PC-9 (cell line): Measurements from ENCODE around the gene RUNX3. TPM values are rescaled to one million over a fixed set of nuclear protein-coding genes. Genes with fewer than 3 reads are reported as not detected.

Experiments used
- BruUV-seq: library from RNA; stranded (reverse); fragments of 400-500 nt; replicated peaks from 2 replicates; lab custom pipeline; 2021; lab: Mats Ljungman, UMichigan
- CTCF ChIA-PET: fragments of 300-600 bp; sonication (Branson Sonifier 250); formaldehyde crosslinking; loops from one replicate; lab custom pipeline; 2022; ENCODE audit warnings: antibody characterized with exemption; lab: Charles Lee
- POLR2A ChIA-PET: fragments of 300-600 bp; sonication (Branson Sonifier 250); formaldehyde crosslinking; loops from one replicate; lab custom pipeline; 2022; ENCODE audit warnings: antibody characterized with exemption; ENCODE audit not compliant: unreplicated experiment; lab: Charles Lee
- DNase-seq, 2 experiments: peaks; one replicate each; pipeline versions ENCODE4 v3.0.0 to v3.0.0-alpha.2; 2015 to 2022; ENCODE audit warnings: mixed read lengths in 1 of 2
- H2AFZ ChIP-seq: fragments of 200-600 bp; sonication (generic); 2 replicates; pipeline ENCODE4 v1.8.1; 2017; ENCODE audit warnings: antibody characterized with exemption
- H3F3A ChIP-seq: fragments of 200-600 bp; sonication (generic); 2 replicates; pipeline ENCODE4 v1.8.1; 2017; ENCODE audit warnings: antibody characterized with exemption, mild to moderate bottlenecking, low read depth; ENCODE audit not compliant: insufficient read depth
- H3K27ac ChIP-seq: fragments of 200-600 bp; sonication (generic); 2 replicates; pipeline ENCODE4 v1.6.1; 2016; ENCODE audit warnings: mixed run types
- H3K27me3 ChIP-seq: fragments of 200-600 bp; sonication (generic); 2 replicates; pipeline ENCODE4 v1.6.1; 2016; ENCODE audit warnings: low read depth, mixed run types; ENCODE audit not compliant: insufficient read depth
- H3K36me3 ChIP-seq: fragments of 200-600 bp; sonication (generic); 2 replicates; pipeline ENCODE4 v1.6.1; 2016; ENCODE audit warnings: low read depth, mixed run types
- H3K4me1 ChIP-seq: fragments of 200-600 bp; sonication (generic); replicated peaks from 2 replicates; pipeline ENCODE4 v1.6.1; 2016; ENCODE audit warnings: mixed run types; ENCODE audit not compliant: insufficient read depth
- H3K4me2 ChIP-seq: fragments of 200-600 bp; sonication (generic); 2 replicates; pipeline ENCODE4 v1.6.1; 2017; ENCODE audit warnings: mixed run types
- H3K4me3 ChIP-seq: fragments of 200-600 bp; sonication (generic); 2 replicates; pipeline ENCODE4 v1.6.1; 2016; ENCODE audit warnings: mixed run types
- H3K79me2 ChIP-seq: fragments of 200-600 bp; sonication (generic); 2 replicates; pipeline ENCODE4 v1.6.1; 2017; ENCODE audit warnings: low read depth, mixed run types
- H3K9me2 ChIP-seq: fragments of 200-600 bp; sonication (generic); 2 replicates; pipeline ENCODE4 v1.8.1; 2017; ENCODE audit warnings: mild to moderate bottlenecking; ENCODE audit not compliant: insufficient read depth
- H3K9me3 ChIP-seq: fragments of 200-600 bp; sonication (generic); 2 replicates; pipeline ENCODE4 v1.8.1; 2016; ENCODE audit warnings: low read depth; ENCODE audit not compliant: insufficient read depth
- H4K20me1 ChIP-seq: fragments of 200-600 bp; sonication (generic); 2 replicates; pipeline ENCODE4 v1.8.1; 2017; ENCODE audit not compliant: insufficient read depth
- EZH2 ChIP-seq: fragments of 200-600 bp; sonication (generic); IDR thresholded peaks from 2 replicates; pipeline ENCODE4 v1.8.0; 2017; ENCODE audit warnings: antibody characterized with exemption, low read depth
- intact Hi-C: fragments of 100-400 bp; cut with micrococcal nuclease; formaldehyde crosslinking; loops from one replicate; pipeline ENCODE4 v1.10.0; 2022; ENCODE audit not compliant: unreplicated experiment
- total RNA-seq: library from RNA; stranded (reverse); gene quantifications from 2 replicates; pipeline ENCODE4 v1.2.3, GENCODE V29; 2021
- TF ChIP-seq, protein P1 (sequence below): fragments of 200-600 bp; sonication (generic); conservative IDR thresholded peaks from 2 replicates; pipeline ENCODE4 v1.6.1; 2017; ENCODE audit warnings: mixed run types, antibody characterized with exemption, mild to moderate bottlenecking, moderate library complexity

The RUNX3 gene
- total RNA-seq, 1 experiment from 2014 or later = not detected

DNA sequence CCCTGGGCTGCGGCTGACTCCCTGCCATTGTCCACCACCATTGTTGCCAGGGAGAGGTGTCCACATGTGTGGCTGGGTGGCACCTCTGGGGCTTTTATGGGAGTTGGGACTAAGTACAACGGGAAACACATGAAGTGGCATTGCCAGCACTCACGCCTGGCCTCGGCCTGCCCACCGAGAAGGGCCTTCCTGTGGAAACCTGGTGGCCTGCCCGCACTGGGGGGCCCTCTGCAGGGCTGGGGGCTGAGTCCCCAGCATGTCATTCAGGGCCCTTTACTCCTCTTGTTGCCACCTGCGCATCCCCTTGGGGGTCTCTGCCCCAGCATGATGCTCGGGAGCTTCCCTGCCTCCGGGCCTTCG lies 35.5 kb upstream of the RUNX3 start:
- TF ChIP-seq, protein P1, sequence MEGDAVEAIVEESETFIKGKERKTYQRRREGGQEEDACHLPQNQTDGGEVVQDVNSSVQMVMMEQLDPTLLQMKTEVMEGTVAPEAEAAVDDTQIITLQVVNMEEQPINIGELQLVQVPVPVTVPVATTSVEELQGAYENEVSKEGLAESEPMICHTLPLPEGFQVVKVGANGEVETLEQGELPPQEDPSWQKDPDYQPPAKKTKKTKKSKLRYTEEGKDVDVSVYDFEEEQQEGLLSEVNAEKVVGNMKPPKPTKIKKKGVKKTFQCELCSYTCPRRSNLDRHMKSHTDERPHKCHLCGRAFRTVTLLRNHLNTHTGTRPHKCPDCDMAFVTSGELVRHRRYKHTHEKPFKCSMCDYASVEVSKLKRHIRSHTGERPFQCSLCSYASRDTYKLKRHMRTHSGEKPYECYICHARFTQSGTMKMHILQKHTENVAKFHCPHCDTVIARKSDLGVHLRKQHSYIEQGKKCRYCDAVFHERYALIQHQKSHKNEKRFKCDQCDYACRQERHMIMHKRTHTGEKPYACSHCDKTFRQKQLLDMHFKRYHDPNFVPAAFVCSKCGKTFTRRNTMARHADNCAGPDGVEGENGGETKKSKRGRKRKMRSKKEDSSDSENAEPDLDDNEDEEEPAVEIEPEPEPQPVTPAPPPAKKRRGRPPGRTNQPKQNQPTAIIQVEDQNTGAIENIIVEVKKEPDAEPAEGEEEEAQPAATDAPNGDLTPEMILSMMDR = no peak
- no peak for TF ChIP-seq EZH2
- no peak overlapping the region for H3K27ac ChIP-seq
- no peak overlapping the region for H2AFZ ChIP-seq
- no peaks in the 10 kb centered on the region for H3K36me3 ChIP-seq
- intact Hi-C loops = no loop called here
- no peaks in the 10 kb centered on the region for H3K9me3 ChIP-seq
- DNase-seq = no peak
- H3K4me2 ChIP-seq = no peak overlapping the region
- BruUV-seq = no TSS peak
- H3K79me2 ChIP-seq = no peaks in the 10 kb centered on the region
- H4K20me1 ChIP-seq = no peaks in the 10 kb centered on the region
- H3K4me1 ChIP-seq = peaks cover 10% of the 10 kb centered on the region
- ChIA-PET POLR2A (no interaction called here), CTCF (no interaction called here)
- no peak overlapping the region for H3K4me3 ChIP-seq
- no peaks in the 10 kb centered on the region for H3K9me2 ChIP-seq
- no peaks in the 10 kb centered on the region for H3K27me3 ChIP-seq
- H3F3A ChIP-seq = peaks cover 9% of the 10 kb centered on the region; the same call in 1 of the 2 replicates

DNA sequence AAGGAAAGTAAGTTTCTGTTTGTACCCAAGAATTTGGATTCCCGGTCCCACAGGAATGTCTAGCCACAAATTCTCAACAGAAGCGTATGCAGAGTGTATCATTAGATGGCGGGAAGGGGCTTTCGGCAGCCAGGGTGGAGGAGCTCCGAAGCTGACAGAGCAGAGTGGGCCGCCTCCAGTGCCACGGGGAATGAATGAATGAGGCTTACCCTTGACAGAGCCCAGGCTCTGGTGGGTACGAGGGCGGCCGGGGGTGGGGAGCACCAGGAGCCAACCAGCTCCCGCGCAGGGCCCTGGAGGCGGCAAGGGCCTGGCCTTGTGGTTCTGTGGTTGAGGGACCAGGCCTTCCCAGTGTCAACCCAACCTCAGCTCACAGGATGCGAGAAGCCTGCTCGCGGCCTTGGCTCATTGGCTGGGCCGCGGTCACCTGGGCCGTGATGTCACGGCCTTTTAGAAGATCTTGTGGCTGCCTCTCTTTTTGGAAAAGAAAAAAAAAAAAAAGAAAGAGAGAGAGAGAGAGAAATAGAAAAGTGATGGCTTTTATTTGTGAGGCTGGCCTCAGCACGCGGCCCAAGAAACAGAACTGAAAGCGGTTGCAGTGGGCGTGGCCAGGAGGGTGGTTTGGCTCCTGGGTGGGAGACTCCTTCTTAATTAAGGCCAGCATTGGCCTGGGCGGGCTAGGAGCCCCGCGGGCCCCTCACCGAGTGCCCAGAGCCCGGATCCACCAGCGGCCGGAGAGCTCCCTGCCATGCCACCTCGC lies 34.9 kb upstream of the RUNX3 start:
- no TSS peak for BruUV-seq
- H3K4me2 ChIP-seq = no peak overlapping the region
- H3K4me1 ChIP-seq = peaks cover 10% of the 10 kb centered on the region
- no peaks in the 10 kb centered on the region for H3K79me2 ChIP-seq
- no peak overlapping the region for H3K27ac ChIP-seq
- no peaks in the 10 kb centered on the region for H3K9me2 ChIP-seq
- intact Hi-C loops = no loop called here
- no peak overlapping the region for H2AFZ ChIP-seq
- H3K27me3 ChIP-seq = no peaks in the 10 kb centered on the region
- CTCF ChIA-PET = no interaction called here
- peaks cover 9% of the 10 kb centered on the region; the same call in 1 of the 2 replicates for H3F3A ChIP-seq
- TF ChIP-seq EZH2 = no peak
- TF ChIP-seq, protein P1 = no peak
- H3K9me3 ChIP-seq = no peaks in the 10 kb centered on the region
- POLR2A ChIA-PET = no interaction called here
- H4K20me1 ChIP-seq = no peaks in the 10 kb centered on the region
- no peak for DNase-seq
- H3K36me3 ChIP-seq = no peaks in the 10 kb centered on the region
- no peak overlapping the region for H3K4me3 ChIP-seq

DNA sequence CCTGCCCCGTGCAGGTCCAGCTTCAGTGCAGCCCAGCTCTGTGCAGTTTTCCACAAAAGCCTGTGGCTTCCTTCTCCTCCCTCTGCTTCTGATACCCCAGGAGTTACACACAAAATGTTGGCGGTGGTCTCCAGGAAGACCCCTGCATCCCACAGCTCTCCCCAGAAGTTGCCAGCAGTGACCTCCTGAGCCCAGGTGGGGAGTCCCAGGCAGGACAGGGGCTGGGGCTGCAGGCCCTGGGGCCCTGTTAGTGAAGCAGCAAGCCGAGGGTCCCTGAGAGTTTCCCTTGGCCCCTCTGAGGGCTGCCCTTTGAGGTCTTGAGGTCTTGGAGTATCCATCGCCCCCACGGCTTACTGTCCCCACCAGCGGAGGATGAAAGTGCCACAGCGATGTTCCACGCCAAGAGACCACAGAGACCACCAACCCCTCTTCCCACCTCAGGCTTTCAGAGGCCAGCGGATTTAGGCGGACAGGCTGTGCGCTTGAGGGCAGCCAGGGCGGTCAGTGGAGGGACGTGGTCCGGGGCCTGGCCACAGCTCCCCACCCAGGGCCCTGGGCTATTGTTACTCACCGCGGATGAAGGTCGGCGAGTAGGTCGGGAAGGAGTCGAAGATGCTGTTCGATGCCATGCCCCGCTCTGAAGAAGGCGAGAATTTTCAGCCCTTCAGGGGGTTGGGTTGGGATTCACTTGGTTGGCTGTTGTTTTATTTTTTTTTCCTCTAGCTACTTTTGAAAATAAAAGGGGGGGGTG lies 34.0 kb upstream of the RUNX3 start:
- POLR2A ChIA-PET = no interaction called here

More for the DNA sequence above, 34.0 kb upstream of the RUNX3 start:
- Histone ChIP-seq H2AFZ (no peak overlapping the region), H3K27ac (no peak overlapping the region), H3K4me3 (no peak overlapping the region), H3K9me2 (no peaks in the 10 kb centered on the region), H3K4me1 (peaks cover 7% of the 10 kb centered on the region), H3K27me3 (no peaks in the 10 kb centered on the region), H4K20me1 (no peaks in the 10 kb centered on the region), H3K36me3 (no peaks in the 10 kb centered on the region), H3K9me3 (no peaks in the 10 kb centered on the region), H3K79me2 (no peaks in the 10 kb centered on the region), H3K4me2 (no peak overlapping the region), H3F3A (peaks cover 9% of the 10 kb centered on the region; the same call in 1 of the 2 replicates)
- TF ChIP-seq, protein P1 = no peak
- TF ChIP-seq EZH2 = no peak
- intact Hi-C loops = no loop called here
- no peak for DNase-seq
- BruUV-seq = no TSS peak
- CTCF ChIA-PET = no interaction called here
